Activated CD8-positive, alpha-beta memory T cell treated with anti-CD3 and anti-CD28 coated beads, Interleukin-2, amount 50 U/mL, for 1 hour (primary cell): Measurements from ENCODE around the gene GIMAP1.
A peak's percentile ranks its signal among the peaks of the same experiment; 100 is the strongest.

Experiments used
- DNase-seq: peaks from one replicate; pipeline ENCODE4 v3.0.0-alpha.2; 2020; ENCODE audit errors: extremely low read depth

GIMAP1 gene

GRCh38 chr7:150748376-150748775 is 32.0 kb downstream of the GIMAP1 start:
- DNase-seq: no peak

GRCh38 chr7:150751702-150752101 is 35.3 kb downstream of the GIMAP1 start:
- DNase-seq: no peak

DNA sequence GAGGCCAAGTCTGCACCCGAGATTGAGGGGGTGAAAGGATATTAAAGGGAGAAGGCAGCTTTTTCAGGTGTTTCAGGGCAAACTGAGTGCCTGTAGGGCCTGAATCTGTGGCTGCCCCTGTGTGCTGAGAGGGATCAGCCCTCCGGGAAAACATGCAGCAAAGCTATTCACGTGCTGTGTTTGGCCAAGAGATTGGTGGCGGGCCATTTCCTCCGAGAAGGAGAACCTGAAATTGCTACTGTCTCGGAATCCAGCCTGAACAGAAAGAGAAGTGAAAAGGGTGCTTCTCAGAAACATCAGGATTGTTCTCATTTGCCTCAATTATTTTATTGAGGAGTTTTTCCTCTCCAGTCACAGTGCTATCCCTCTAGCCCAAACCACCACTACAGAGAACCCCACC is 36.8 kb downstream of the GIMAP1 start:
- DNase-seq: no peak

GRCh38 chr7:150753826-150754603 is 37.6 kb downstream of the GIMAP1 start:
- DNase-seq: no peak

- no peak for DNase-seq
Measured at GRCh38 chr7:150754951-150755350, 38.5 kb downstream of the GIMAP1 start.

DNA sequence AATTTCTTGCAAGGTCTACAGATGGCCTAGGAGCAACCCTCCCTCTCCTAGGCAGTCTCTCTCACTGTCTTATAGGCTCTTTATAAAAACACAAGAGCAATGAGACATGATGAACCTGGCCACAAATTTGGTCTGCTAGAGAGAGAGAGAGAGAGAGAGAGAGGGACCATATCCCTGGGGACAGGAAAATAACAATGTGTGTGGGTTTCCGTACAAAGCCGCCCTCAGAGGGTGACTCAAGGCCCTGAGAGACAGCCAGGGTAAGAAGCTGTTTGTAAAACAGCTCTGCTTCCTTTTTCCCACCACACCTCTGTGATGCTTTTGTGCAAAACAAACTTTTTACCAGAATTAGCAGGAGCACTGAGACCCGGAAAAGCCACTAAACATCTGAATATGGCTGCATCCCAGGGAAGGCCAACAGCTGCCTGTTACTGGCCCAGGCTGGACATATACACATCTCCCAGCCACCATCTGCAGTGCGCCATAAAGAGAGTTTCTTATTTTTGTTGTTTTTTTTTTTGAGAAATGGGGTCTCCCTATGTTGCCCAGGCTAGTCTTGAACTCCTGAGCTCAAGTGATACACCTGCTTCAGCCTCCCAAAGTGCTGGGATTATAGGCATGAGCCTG is 39.2 kb downstream of the GIMAP1 start:
- DNase-seq: peak; percentile 71

- no peak for DNase-seq
Measured at GRCh38 chr7:150756166-150756565, 39.8 kb downstream of the GIMAP1 start.

DNA sequence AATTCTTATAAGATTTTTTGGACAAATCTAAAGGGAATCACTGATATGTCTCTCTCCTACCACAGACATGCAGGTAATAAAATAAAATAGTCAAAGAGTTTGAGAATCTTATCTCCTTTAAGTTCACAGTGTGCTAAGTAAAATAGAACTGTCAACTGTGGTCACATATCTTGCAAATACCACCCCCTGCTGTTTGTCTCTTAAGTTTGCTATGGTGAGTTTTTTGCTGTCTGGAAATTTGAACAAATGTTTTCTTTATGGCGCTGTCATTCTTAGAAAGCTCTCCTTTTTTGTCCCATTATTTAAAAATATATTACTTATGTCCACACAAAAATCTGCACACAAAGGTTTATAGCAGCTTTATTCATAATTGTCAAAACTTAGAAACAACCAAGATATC is 40.4 kb downstream of the GIMAP1 start:
- DNase-seq: no peak

- no peak for DNase-seq
Measured at GRCh38 chr7:150759479-150759878, 43.1 kb downstream of the GIMAP1 start.

DNA sequence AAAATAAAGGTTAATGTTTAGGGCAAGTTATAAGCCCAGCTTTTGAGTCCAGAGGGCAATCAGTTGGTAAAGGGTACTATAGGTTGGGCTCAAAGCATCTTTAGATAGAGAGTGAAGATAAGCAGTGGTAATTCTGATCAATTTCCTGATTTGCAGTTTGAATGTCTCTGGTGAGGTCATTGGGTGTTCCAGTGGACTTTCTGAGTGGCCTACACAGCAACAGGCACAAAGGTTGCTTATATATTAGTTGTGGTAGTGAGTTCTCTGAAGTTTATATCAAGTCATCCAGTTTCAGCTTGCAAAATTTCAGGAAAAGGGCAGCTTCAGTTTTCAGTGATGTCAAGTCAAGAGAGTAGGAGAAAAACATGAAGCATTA is 49.9 kb downstream of the GIMAP1 start:
- no peak for DNase-seq

- no peak for DNase-seq
Measured at GRCh38 chr7:150769768-150770167, 53.4 kb downstream of the GIMAP1 start.
